Transverse colon (tissue), 4 donors: Measurements from ENCODE around the gene GNLY. TPM values are rescaled to one million over a fixed set of nuclear protein-coding genes. Genes with fewer than 3 reads are reported as not detected.

ENCODE experiments used
- DNase-seq: peaks from one replicate; pipeline ENCODE4 v3.0.0-alpha.2; 2019
- H3K27ac ChIP-seq, 4 donors: fragments of 200-600 bp; sonication (generic); 2 replicates each; pipeline ENCODE4 v1.5.1; 2016 to 2018; ENCODE audit warnings: inconsistent platforms in 4 of 4
- H3K27me3 ChIP-seq: fragments of 200-600 bp; sonication (generic); 2 replicates; pipeline ENCODE4 v1.5.1; 2017; ENCODE audit warnings: inconsistent platforms
- H3K36me3 ChIP-seq, 4 donors: fragments of 200-600 bp; sonication (generic); 2 replicates each; pipeline ENCODE4 v1.5.1; 2017 to 2019; ENCODE audit warnings: inconsistent platforms in 4 of 4
- H3K4me1 ChIP-seq, 4 donors: fragments of 200-600 bp; sonication (generic); 2 replicates each; pipeline ENCODE4 v1.5.1; 2017 to 2020; ENCODE audit warnings: inconsistent platforms in 4 of 4
- H3K4me3 ChIP-seq, 4 donors: fragments of 200-600 bp; sonication (generic); 1 replicate in 1 of 4; 2 replicates in 3 of 4; pipeline versions ENCODE4 v1.5.1 to v1.6.1; 2017 to 2019; ENCODE audit warnings: inconsistent platforms in 4 of 4
- H3K9me3 ChIP-seq, 2 donors: fragments of 200-600 bp; sonication (generic); 2 replicates each; pipeline ENCODE4 v1.5.1; 2017 to 2019; ENCODE audit warnings: inconsistent platforms in 2 of 2
- CTCF ChIP-seq, 5 experiments: fragments of 200-600 bp in 3 of 5; fragments of 450-650 bp in 2 of 5; sonication (generic) in 3 of 5; IDR thresholded peaks; 1 replicate in 2 of 5; 2 replicates in 3 of 5; pipeline ENCODE4 v1.5.1; 2016 to 2017; ENCODE audit warnings: antibody characterized with exemption in 5 of 5, inconsistent platforms in 3 of 5, mild to moderate bottlenecking in 2 of 5, moderate library complexity in 1 of 5
- EP300 ChIP-seq: sonication (generic); formaldehyde crosslinking; IDR thresholded peaks from one replicate; pipeline ENCODE4 v1.6.1; 2017; ENCODE audit warnings: antibody characterized with exemption, low read depth
- POLR2A ChIP-seq: fragments of 450-650 bp; IDR thresholded peaks from one replicate; pipeline ENCODE4 v1.6.1; 2016; ENCODE audit warnings: antibody characterized with exemption, mild to moderate bottlenecking, moderate library complexity
- POLR2AphosphoS5 ChIP-seq, 3 donors: sonication (generic); formaldehyde crosslinking; IDR thresholded peaks; one replicate each; pipeline ENCODE4 v1.6.1; 2016; ENCODE audit warnings: antibody characterized with exemption in 3 of 3
- whole genome bisulfite sequencing, 2 donors: methylation state at CpG; one replicate each; pipeline ENCODE4 v1.1.5; 2018; ENCODE audit warnings: low coverage in 1 of 2; 5-methylcytosine and 5-hydroxymethylcytosine counted together
- in situ Hi-C, 4 donors: fragments of 200-750 bp; cut with MboI; loops; one replicate each; pipeline versions ENCODE4 v1.15.0 to v1.15.1; 2017; ENCODE audit warnings: low sequenced_read_pairs in 3 of 4, low pct_ligation_motif_present in 1 of 4, low pct_unique_long_range_greater_than_20kb in 1 of 4
- intact Hi-C: fragments of 100-400 bp; cut with DNase I; formaldehyde crosslinking; loops from one replicate; pipeline ENCODE4 v1.15.1; 2023; ENCODE audit warnings: low total_unique reads
- total RNA-seq, 4 donors: library from RNA; depleted of rRNA; stranded (reverse); fragments of >200 nt; gene quantifications; one replicate each; pipeline ENCODE4 v1.1.0, GENCODE V29; 2016

GNLY gene
- total RNA-seq, result 10 to 100 TPM in 1 of 4 donors, 1 to 10 TPM in 1, not detected in 2; 5.2 to 11.7 TPM

- WGBS, 2 donors, result 87% methylated on average over 11 of the region's 15 CpGs; no CpG with 5 or more reads in 1 of the 2 donors
- in situ Hi-C loops, result no loop called here
- no peak for TF ChIP-seq EP300
- TF ChIP-seq POLR2AphosphoS5 (IDR thresholded peaks at IDR 0.05), result no peak
- no peak for TF ChIP-seq POLR2A
- TF ChIP-seq CTCF (IDR thresholded peaks at IDR 0.05), result no peak
- intact Hi-C loops, result no loop called here
- Histone ChIP-seq H3K27ac (no peak within 1 kb of the TSS), H3K4me3 (no peak within 1 kb of the TSS), H3K36me3 (no peaks in the 10 kb centered on the region), H3K4me1 (no peaks in the 10 kb centered on the region), H3K9me3 (no peaks in the 10 kb centered on the region), H3K27me3 (no peaks in the 10 kb centered on the region)
- no peak for DNase-seq
Measured at GRCh38 chr2:85694052-85695025, at the start of gene GNLY. TSS of gene GNLY (plus strand) at chr2:85694358. CDS start at chr2:85694419, 61 bp downstream.

DNA sequence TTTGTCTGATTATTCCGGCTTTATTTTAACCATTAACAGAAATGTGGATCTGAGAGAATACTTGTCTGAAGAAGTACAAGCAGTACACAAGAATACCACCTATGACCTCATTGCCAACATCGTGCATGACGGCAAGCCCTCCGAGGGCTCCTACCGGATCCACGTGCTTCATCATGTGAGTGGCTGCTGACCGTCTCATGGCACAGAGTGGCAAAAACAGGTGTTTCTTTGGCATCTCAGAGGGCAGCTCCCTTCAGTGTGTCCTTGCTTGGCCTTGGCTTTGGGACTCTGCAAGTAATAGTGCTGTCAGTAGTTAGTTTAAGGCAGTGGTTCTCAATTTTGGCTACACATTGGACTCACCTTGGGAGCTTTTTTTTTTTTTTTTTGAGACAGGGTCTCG lies 49.2 kb upstream of the GNLY start:
- WGBS, 2 donors, result 97 to 100% methylated on average over 2 to 8 of the region's 8 CpGs
- TF ChIP-seq POLR2A, result no peak
- no peak for TF ChIP-seq EP300
- TF ChIP-seq POLR2AphosphoS5 (IDR thresholded peaks at IDR 0.05), result no peak
- TF ChIP-seq CTCF (IDR thresholded peaks at IDR 0.05), result no peak
- no peak for DNase-seq
- intact Hi-C loops (loop anchor here (10.0 kb wide), 1 partner anchor 70 kb away; no protein-coding TSS in a partner anchor), in situ Hi-C loops (loop anchor here in 2 of 4 donors (25.0 kb wide), 2 partner anchors 167 to 442 kb away; no protein-coding TSS in a partner anchor)
- H3K36me3 ChIP-seq, result peaks cover 6 to 98% (median 50%) of the 10 kb centered on the region in 4 donors
- H3K27ac ChIP-seq, result no peak overlapping the region
- H3K4me3 ChIP-seq, result no peak overlapping the region
- no peaks in the 10 kb centered on the region for H3K9me3 ChIP-seq
- no peaks in the 10 kb centered on the region for H3K27me3 ChIP-seq
- H3K4me1 ChIP-seq, result no peaks in the 10 kb centered on the region

DNA sequence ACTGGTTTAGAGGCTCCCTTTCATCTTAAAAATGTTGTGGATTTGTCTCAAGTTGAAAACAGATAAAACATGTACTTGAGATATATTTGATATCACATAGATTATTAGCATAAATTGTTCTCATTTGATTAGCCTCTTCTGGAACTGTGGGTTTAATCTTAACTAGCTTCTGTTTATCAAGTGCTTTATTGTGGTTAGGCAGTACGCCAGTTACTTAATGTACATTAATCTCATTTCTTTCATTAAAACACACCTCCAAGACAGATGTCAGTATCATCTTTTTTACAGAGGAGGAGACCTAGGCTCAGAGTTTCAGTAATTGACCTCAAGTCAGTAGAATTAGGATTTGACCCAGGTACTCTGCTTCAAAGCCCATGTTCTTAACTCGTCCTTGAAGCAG lies 48.0 kb upstream of the GNLY start:
- Histone ChIP-seq H3K27ac (no peak overlapping the region), H3K9me3 (no peaks in the 10 kb centered on the region), H3K4me3 (no peak overlapping the region), H3K36me3 (peaks cover 4 to 97% (median 49%) of the 10 kb centered on the region in 4 donors), H3K27me3 (no peaks in the 10 kb centered on the region), H3K4me1 (no peaks in the 10 kb centered on the region)
- in situ Hi-C loops (loop anchor here in 2 of 4 donors (25.0 kb wide), 2 partner anchors 166 to 441 kb away; no protein-coding TSS in a partner anchor), intact Hi-C loops (loop anchor here (10.0 kb wide), 1 partner anchor 69 kb away; no protein-coding TSS in a partner anchor)
- WGBS, 2 donors, result 91 to 94% methylated on average over 1 to 2 of the region's 2 CpGs
- no peak for DNase-seq
- TF ChIP-seq EP300, result no peak
- TF ChIP-seq CTCF (IDR thresholded peaks at IDR 0.05), result no peak
- TF ChIP-seq POLR2A, result no peak
- TF ChIP-seq POLR2AphosphoS5 (IDR thresholded peaks at IDR 0.05), result no peak
